ENCODE data around the gene COMT. TPM values are rescaled to one million over a fixed set of nuclear protein-coding genes. Genes with fewer than 3 reads are reported as not detected.

Gene COMT
- total RNA-seq, 1 donor from 2014 or later, result 403 TPM

GRCh38 chr22:19961868-19962245 is 20.3 kb downstream of the COMT start:
- no peak for DNase-seq (ENCODE audit: low read depth)
- no peak overlapping the region for H3K4me3 ChIP-seq (ENCODE audit: low read depth, low read length)
- no peak for TF ChIP-seq CTCF (IDR thresholded peaks at IDR 0.05; ENCODE audit: insufficient read depth, low read length, poor library complexity, severe bottlenecking)
- H3K27me3 ChIP-seq (ENCODE audit: control insufficient read depth, insufficient read depth, low read length), result no peaks in the 10 kb centered on the region
- peaks cover 1% of the 10 kb centered on the region for H3K36me3 ChIP-seq (ENCODE audit: control insufficient read depth, insufficient read depth, low read length)

- DNase-seq (ENCODE audit: low read depth), result no peak
- Histone ChIP-seq H3K4me3 (ENCODE audit: low read depth, low read length) (no peak overlapping the region), H3K27me3 (ENCODE audit: control insufficient read depth, insufficient read depth, low read length) (no peaks in the 10 kb centered on the region), H3K36me3 (ENCODE audit: control insufficient read depth, insufficient read depth, low read length) (peaks cover 1% of the 10 kb centered on the region)
- peak; percentile 81 for TF ChIP-seq CTCF (IDR thresholded peaks at IDR 0.05; ENCODE audit: insufficient read depth, low read length, poor library complexity, severe bottlenecking)
Measured at GRCh38 chr22:19962246-19962908, 20.8 kb downstream of the COMT start.

GRCh38 chr22:19962909-19963806 is 21.6 kb downstream of the COMT start:
- DNase-seq (ENCODE audit: low read depth), result no peak
- peaks cover 1% of the 10 kb centered on the region for H3K36me3 ChIP-seq (ENCODE audit: control insufficient read depth, insufficient read depth, low read length)

GRCh38 chr22:19963863-19964642 is 22.5 kb downstream of the COMT start:
- no peak for DNase-seq (ENCODE audit: low read depth)
- H3K36me3 ChIP-seq (ENCODE audit: control insufficient read depth, insufficient read depth, low read length), result peaks cover 1% of the 10 kb centered on the region
- no peak for TF ChIP-seq CTCF (IDR thresholded peaks at IDR 0.05; ENCODE audit: insufficient read depth, low read length, poor library complexity, severe bottlenecking)
- H3K27me3 ChIP-seq (ENCODE audit: control insufficient read depth, insufficient read depth, low read length), result no peaks in the 10 kb centered on the region
- no peak overlapping the region for H3K4me3 ChIP-seq (ENCODE audit: low read depth, low read length)

More at GRCh38 chr22:19962909-19963806, 21.6 kb downstream of the COMT start:
- TF ChIP-seq CTCF (IDR thresholded peaks at IDR 0.05; ENCODE audit: insufficient read depth, low read length, poor library complexity, severe bottlenecking), result no peak
- H3K27me3 ChIP-seq (ENCODE audit: control insufficient read depth, insufficient read depth, low read length), result no peaks in the 10 kb centered on the region
- H3K4me3 ChIP-seq (ENCODE audit: low read depth, low read length), result no peak overlapping the region

- Histone ChIP-seq H3K36me3 (ENCODE audit: control insufficient read depth, insufficient read depth, low read length) (peaks cover 1% of the 10 kb centered on the region), H3K4me3 (ENCODE audit: low read depth, low read length) (no peak overlapping the region), H3K27me3 (ENCODE audit: control insufficient read depth, insufficient read depth, low read length) (no peaks in the 10 kb centered on the region)
- no peak for TF ChIP-seq CTCF (IDR thresholded peaks at IDR 0.05; ENCODE audit: insufficient read depth, low read length, poor library complexity, severe bottlenecking)
- DNase-seq (ENCODE audit: low read depth), result no peak
Measured at GRCh38 chr22:19964701-19965386, 23.3 kb downstream of the COMT start.
